Measurements from ENCODE around the gene HDDC2.

- TF ChIP-seq PKNOX1 (IDR thresholded peaks at IDR 0.05) = no peak
- TF ChIP-seq SP1 (IDR thresholded peaks at IDR 0.05) = no peak
Measured at GRCh38 chr6:125304970-125305660, 3.3 kb upstream of the HDDC2 start.
